Liver (tissue), 9 donors: ENCODE results near the gene MRPS18B. TPM values are rescaled to one million over a fixed set of nuclear protein-coding genes. Genes with fewer than 3 reads are reported as not detected.
A peak's percentile ranks its signal among the peaks of the same experiment; 100 is the strongest.

Experiments
- DNase-seq: peaks from one replicate; pipeline ENCODE4 v3.0.0-alpha.2; 2017; ENCODE audit warnings: low spot score
- H3K27ac ChIP-seq, 2 donors: one replicate each; pipeline ENCODE4 v1.7.0; 2013; ENCODE audit warnings: inconsistent platforms in 2 of 2, low read length in 2 of 2, control low read depth in 1 of 2, low read depth in 1 of 2, mild to moderate bottlenecking in 1 of 2
- H3K27me3 ChIP-seq, 4 donors: one replicate each; pipeline versions ENCODE4 v1.6.1 to v1.7.0; 2013; ENCODE audit warnings: low read length in 3 of 4, inconsistent platforms in 1 of 4, mild to moderate bottlenecking in 1 of 4, moderate library complexity in 1 of 4; ENCODE audit not compliant: control insufficient read depth in 4 of 4, insufficient read depth in 4 of 4
- H3K36me3 ChIP-seq, 4 donors: one replicate each; pipeline versions ENCODE4 v1.6.1 to v1.7.0; 2013; ENCODE audit warnings: low read length in 3 of 4, mild to moderate bottlenecking in 3 of 4, low read depth in 1 of 4, moderate library complexity in 1 of 4; ENCODE audit not compliant: control insufficient read depth in 4 of 4, insufficient read depth in 3 of 4
- H3K4me1 ChIP-seq, 4 donors: one replicate each; pipeline versions ENCODE4 v1.6.1 to v1.7.0; 2013; ENCODE audit warnings: low read length in 3 of 4, mild to moderate bottlenecking in 3 of 4, moderate library complexity in 1 of 4; ENCODE audit not compliant: control insufficient read depth in 4 of 4, insufficient read depth in 4 of 4
- H3K4me3 ChIP-seq, 3 donors: one replicate each; pipeline versions ENCODE4 v1.6.1 to v1.7.0; 2013; ENCODE audit warnings: low read length in 3 of 3, control low read depth in 1 of 3, low read depth in 1 of 3, mild to moderate bottlenecking in 1 of 3
- H3K9ac ChIP-seq, 2 donors: one replicate each; pipeline ENCODE4 v1.7.0; 2013; ENCODE audit warnings: low read length in 2 of 2, mild to moderate bottlenecking in 2 of 2, moderate library complexity in 2 of 2, control low read depth in 1 of 2, low read depth in 1 of 2
- H3K9me3 ChIP-seq, 4 donors: one replicate each; pipeline versions ENCODE4 v1.6.1 to v1.7.0; 2013; ENCODE audit warnings: low read length in 3 of 4; ENCODE audit not compliant: control insufficient read depth in 4 of 4
- ATF3 ChIP-seq: IDR thresholded peaks from 2 replicates; pipeline ENCODE4 v1.6.1; 2016; ENCODE audit warnings: antibody characterized with exemption
- CTCF ChIP-seq: fragments of 150-350 bp; IDR thresholded peaks from 2 replicates; pipeline ENCODE4 v1.5.1; 2017; ENCODE audit warnings: improper control_type of control experiment, low read depth, low read length; ENCODE audit not compliant: missing input control
- EGR1 ChIP-seq, 2 donors: IDR thresholded peaks; 2 replicates each; pipeline ENCODE4 v1.6.1; 2016 to 2018; ENCODE audit warnings: antibody characterized with exemption in 2 of 2, low read depth in 2 of 2
- FOXA1 ChIP-seq: IDR thresholded peaks from 2 replicates; pipeline ENCODE4 v1.6.1; 2016; ENCODE audit warnings: antibody characterized with exemption
- FOXA2 ChIP-seq: IDR thresholded peaks from 2 replicates; pipeline ENCODE4 v1.6.1; 2016; ENCODE audit warnings: antibody characterized with exemption
- GABPA ChIP-seq, 2 donors: IDR thresholded peaks in 1 of 2; conservative IDR thresholded peaks in 1 of 2; 2 replicates each; pipeline ENCODE4 v1.6.1; 2016; ENCODE audit warnings: antibody characterized with exemption in 2 of 2, mild to moderate bottlenecking in 1 of 2, moderate library complexity in 1 of 2
- HNF4A ChIP-seq, 2 donors: conservative IDR thresholded peaks; 2 replicates each; pipeline ENCODE4 v1.6.1; 2016; ENCODE audit warnings: antibody characterized with exemption in 2 of 2, mild to moderate bottlenecking in 2 of 2
- HNF4G ChIP-seq: IDR thresholded peaks from 2 replicates; pipeline ENCODE4 v1.6.1; 2016; ENCODE audit warnings: antibody characterized with exemption
- JUND ChIP-seq, 2 donors: IDR thresholded peaks; 2 replicates each; pipeline ENCODE4 v1.6.1; 2016; ENCODE audit warnings: antibody characterized with exemption in 2 of 2
- MAX ChIP-seq: IDR thresholded peaks from 2 replicates; pipeline ENCODE4 v1.6.1; 2016; ENCODE audit warnings: antibody characterized with exemption
- NR2F2 ChIP-seq: IDR thresholded peaks from 2 replicates; pipeline ENCODE4 v1.6.1; 2016; ENCODE audit warnings: antibody characterized with exemption
- RAD21 ChIP-seq, 2 donors: IDR thresholded peaks; 2 replicates each; pipeline ENCODE4 v1.6.1; 2016; ENCODE audit warnings: antibody characterized with exemption in 2 of 2, mild to moderate bottlenecking in 2 of 2
- REST ChIP-seq: IDR thresholded peaks from 2 replicates; pipeline ENCODE4 v1.6.1; 2016; ENCODE audit warnings: antibody characterized with exemption, mild to moderate bottlenecking
- RXRA ChIP-seq, 2 donors: IDR thresholded peaks; 2 replicates each; pipeline ENCODE4 v1.6.1; 2017 to 2018; ENCODE audit warnings: antibody characterized with exemption in 2 of 2, mild to moderate bottlenecking in 1 of 2
- SP1 ChIP-seq: IDR thresholded peaks from 2 replicates; pipeline ENCODE4 v1.6.1; 2018; ENCODE audit warnings: antibody characterized with exemption, mild to moderate bottlenecking
- TAF1 ChIP-seq: conservative IDR thresholded peaks from 2 replicates; pipeline ENCODE4 v1.6.1; 2016; ENCODE audit warnings: antibody characterized with exemption, mild to moderate bottlenecking
- YY1 ChIP-seq: IDR thresholded peaks from 2 replicates; pipeline ENCODE4 v1.6.1; 2016; ENCODE audit warnings: antibody characterized with exemption, mild to moderate bottlenecking
- ZBTB33 ChIP-seq: IDR thresholded peaks from 2 replicates; pipeline ENCODE4 v1.6.1; 2016; ENCODE audit warnings: antibody characterized with exemption
- WGBS: extraction: QIAGEN DNeasy Blood & Tissue Kit; methylation state at CpG from one replicate; pipeline ENCODE4 v1.1.7; 2013; 5-methylcytosine and 5-hydroxymethylcytosine counted together
- polyA plus RNA-seq, 2 donors: library from polyadenylated mRNA; stranded (reverse) in 1 of 2; unstranded in 1 of 2; fragments of 200-250 nt in 1 of 2; fragments of >200 nt in 1 of 2; fragmentation: Nextera tagmentation in 1 of 2; extraction: Ambion mirVana in 1 of 2; gene quantifications; one replicate each; pipeline versions ENCODE4 v1.2.1 to v1.2.3, GENCODE V29; 2013 to 2015
- total RNA-seq, 2 donors: library from RNA; depleted of rRNA; stranded (reverse); fragments of >200 nt; gene quantifications; one replicate each; pipeline ENCODE4 v1.2.3, GENCODE V29; 2014
- donor health status: healthy.
- donor health status: healthy.
- donor health status: healthy.
- donor health status: healthy.
- donor health status: healthy.

The MRPS18B gene
- total and polyA plus RNA-seq, 4 donors: 50.5 to 81.9 (median 69.4) TPM

- Histone ChIP-seq H3K9ac (peak within 1 kb of the TSS; percentile 80 to 85), H3K9me3 (no peaks in the 10 kb centered on the region), H3K27ac (peak within 1 kb of the TSS; percentile 89 to 93), H3K27me3 (no peaks in the 10 kb centered on the region), H3K4me3 (peak within 1 kb of the TSS; percentile 89 to 98 (median 92)), H3K36me3 (peaks cover 0 to 7% (median 6%) of the 10 kb centered on the region in 4 donors), H3K4me1 (peaks cover 2 to 20% (median 17%) of the 10 kb centered on the region in 4 donors)
- DNase-seq: peak; percentile 88
- WGBS: 10% methylated on average over 37 of the region's 37 CpGs
- TF ChIP-seq EGR1 (IDR thresholded peaks at IDR 0.05; ENCODE audit: low read depth in 2 of 2) (no peak), JUND (IDR thresholded peaks at IDR 0.05) (no peak), YY1 (no peak), FOXA1 (no peak), ZBTB33 (no peak), RXRA (IDR thresholded peaks at IDR 0.05) (no peak), HNF4A (conservative IDR thresholded peaks at IDR 0.05) (no peak), HNF4G (no peak), MAX (no peak), TAF1 (no peak), CTCF (no peak), GABPA (IDR thresholded peaks at IDR 0.05 in 1 of 2, conservative IDR thresholded peaks at IDR 0.05 in 1 of 2) (no peak), REST (no peak), SP1 (no peak), RAD21 (IDR thresholded peaks at IDR 0.05) (no peak), FOXA2 (no peak), NR2F2 (no peak), ATF3 (no peak)
These were observed 29.0 kb downstream of the MRPS18B start, which contains the start of gene C6orf136 for GRCh38 chr6:30646450-30647241. Gene C6orf136, plus strand, starts transcription at chr6:30647133. Its CDS starts 99 bp downstream, at chr6:30647232.
